Choroid plexus epithelial cell (primary cell): ENCODE measurements around the gene ALDH1B1.
A peak's percentile ranks its signal among the peaks of the same experiment; 100 is the strongest.

Experiments used
- DNase-seq: peaks from one replicate; pipeline ENCODE4 v3.0.0-alpha.2; 2010; ENCODE audit warnings: low read depth
- H3K4me3 ChIP-seq: 2 replicates; pipeline ENCODE4 v1.5.1; 2011; ENCODE audit warnings: low read depth, mild to moderate bottlenecking, control low read depth, low read length, moderate library complexity
- TF ChIP-seq, protein P1 (sequence below): conservative IDR thresholded peaks from 2 replicates; pipeline ENCODE4 v1.5.1; 2011; ENCODE audit warnings: low read depth, mild to moderate bottlenecking, control low read depth, inconsistent platforms, low read length, moderate library complexity

The ALDH1B1 gene

DNA sequence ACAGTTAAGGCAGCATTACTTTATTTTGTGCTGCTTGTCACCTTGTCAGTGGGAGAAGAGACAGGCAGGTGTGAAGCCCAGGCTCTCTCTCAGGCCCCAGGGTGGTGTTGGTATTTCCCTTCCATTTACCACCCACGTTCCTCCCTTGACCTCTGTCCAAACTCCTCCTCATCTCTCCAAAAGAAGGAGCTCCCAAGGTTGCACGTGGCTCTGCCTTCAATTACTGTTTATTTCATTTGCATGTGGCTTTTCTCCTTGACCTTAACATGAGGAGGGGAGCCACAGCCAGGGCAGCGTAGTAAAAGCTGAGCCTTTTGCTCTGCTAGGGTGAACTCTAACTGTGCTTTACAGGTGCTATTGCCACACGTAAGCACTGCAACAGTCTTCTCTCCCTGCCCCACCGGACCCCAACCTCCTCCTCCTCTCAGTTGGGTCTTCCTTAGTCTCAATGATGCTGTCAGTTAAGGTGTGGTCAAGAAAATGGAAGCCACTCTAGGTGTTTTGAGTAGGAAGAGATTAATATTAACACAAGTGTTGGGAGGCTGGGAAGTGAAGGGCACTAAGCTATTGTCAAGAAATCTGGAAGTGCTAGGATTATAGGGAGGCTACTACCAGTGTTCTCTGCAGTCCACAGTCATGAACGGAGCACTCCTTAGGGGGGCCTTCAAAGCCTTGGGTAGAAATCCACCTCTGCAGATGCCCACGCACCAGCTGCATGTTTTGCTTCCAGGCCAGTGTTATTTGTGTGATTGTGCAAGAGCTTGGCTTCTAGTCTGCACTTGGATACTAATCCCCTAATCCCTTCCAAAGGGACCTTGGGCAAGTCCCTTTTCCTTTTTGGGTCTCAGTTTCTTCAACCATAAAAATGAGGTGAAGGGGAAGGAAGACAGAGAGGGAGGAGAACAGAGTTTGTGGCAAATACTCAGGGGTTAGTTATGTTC lies 3.9 kb upstream of the ALDH1B1 start:
- DNase-seq, result peak; percentile 30
- H3K4me3 ChIP-seq, result no peak overlapping the region
- TF ChIP-seq, protein P1, sequence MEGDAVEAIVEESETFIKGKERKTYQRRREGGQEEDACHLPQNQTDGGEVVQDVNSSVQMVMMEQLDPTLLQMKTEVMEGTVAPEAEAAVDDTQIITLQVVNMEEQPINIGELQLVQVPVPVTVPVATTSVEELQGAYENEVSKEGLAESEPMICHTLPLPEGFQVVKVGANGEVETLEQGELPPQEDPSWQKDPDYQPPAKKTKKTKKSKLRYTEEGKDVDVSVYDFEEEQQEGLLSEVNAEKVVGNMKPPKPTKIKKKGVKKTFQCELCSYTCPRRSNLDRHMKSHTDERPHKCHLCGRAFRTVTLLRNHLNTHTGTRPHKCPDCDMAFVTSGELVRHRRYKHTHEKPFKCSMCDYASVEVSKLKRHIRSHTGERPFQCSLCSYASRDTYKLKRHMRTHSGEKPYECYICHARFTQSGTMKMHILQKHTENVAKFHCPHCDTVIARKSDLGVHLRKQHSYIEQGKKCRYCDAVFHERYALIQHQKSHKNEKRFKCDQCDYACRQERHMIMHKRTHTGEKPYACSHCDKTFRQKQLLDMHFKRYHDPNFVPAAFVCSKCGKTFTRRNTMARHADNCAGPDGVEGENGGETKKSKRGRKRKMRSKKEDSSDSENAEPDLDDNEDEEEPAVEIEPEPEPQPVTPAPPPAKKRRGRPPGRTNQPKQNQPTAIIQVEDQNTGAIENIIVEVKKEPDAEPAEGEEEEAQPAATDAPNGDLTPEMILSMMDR, result no peak

DNA sequence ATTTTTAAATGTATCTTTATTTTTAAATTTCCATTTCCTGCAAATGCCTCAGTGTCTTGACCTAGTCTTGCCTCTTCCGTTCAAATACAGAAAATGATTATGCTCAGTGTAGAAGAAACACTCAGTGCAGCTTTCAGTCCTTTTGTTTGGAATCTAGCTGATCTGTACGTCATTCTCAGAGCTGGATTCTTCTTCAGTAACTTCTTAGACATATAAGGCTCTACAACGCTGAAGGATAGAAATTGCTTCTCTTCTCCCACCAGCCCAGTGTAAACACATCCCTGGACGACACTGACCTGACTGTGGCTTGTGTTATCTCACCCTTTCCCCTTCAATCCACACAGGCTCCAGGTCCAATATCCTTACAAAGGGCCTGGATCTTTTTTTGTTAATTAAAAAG lies 3.2 kb upstream of the ALDH1B1 start:
- H3K4me3 ChIP-seq, result no peak overlapping the region
- TF ChIP-seq, protein P1, result no peak
- DNase-seq, result peak; percentile 55

DNA sequence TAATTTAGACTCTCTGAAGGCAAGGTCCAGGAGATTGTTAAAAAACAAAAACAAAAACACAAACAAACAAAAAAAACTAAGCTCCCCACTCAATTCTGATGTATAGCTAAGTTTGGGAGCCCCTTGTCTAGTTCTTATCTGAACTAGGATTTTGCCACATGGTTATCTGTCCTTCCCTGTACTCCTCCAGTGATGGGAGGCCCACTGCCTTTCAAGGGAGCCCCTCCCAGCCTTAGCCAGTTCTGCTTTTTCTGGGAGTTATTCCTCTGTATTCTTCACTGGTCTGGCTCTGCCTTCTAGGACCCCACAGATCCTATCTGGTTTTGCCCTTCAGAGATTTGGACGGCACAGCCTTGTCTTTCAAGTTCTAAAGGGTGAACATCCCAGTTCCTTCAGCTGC lies 2.1 kb upstream of the ALDH1B1 start:
- H3K4me3 ChIP-seq, result no peak overlapping the region
- no peak for DNase-seq
- TF ChIP-seq, protein P1, result no peak

DNA sequence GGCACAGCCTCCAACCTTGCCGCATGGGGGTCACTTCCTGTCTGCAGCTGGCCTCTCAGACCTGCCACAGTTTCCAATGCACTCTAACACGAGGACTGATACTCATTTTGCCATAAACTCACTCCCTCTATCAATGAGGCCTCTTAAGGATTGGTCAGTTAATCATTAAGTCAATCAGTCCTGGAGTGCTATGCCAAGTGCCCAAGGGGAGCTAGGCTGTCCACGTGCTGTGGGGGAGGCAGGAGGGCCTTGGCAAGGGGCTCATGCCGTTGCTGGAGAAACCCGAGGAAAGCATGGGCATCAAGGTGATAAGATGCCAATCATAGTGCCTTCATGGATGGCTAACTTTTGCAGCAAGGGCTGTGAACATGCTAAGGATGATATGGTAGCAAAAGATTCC lies 1.7 kb upstream of the ALDH1B1 start:
- H3K4me3 ChIP-seq, result no peak overlapping the region
- TF ChIP-seq, protein P1, result no peak
- DNase-seq, result no peak

DNA sequence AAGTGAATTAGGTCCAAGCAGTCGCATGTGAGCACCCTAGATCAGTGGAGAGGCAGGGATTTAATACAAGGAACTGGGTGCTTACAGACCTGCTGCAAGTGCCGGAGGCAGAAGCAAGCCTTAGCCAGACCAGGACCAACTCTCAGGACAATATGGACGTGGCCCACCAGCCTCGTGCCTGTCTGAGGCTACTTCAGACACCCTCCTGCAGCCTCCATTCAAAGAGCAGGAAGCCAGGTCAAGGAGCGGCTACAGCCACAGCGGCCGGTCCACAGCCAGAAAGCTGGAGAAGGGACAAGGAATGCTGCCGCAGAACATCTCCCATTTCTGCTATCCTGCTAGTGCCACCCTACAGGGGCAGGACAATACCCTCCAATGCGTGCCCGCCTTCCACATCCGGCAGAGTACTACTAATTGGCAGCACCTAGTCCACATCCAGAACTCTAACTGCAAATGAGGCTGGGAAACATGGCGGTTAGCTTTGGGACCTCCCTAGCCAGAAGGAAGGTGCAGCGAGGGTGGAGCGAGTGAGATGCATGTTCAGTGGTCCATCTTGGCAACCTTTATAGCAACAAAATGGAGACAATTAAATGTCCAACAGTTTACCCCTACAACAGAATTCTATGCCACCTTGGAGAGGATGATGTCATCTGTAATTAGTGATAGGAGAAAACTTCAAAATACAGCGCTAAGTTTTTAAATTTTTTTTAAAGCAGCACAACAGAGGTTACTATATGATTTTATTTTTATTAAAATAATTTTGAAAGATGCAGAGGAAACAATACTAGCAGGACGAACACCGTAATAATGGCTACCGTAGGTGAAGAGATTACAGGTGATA lies 1.0 kb upstream of the ALDH1B1 start:
- H3K4me3 ChIP-seq, result no peak overlapping the region
- TF ChIP-seq, protein P1, result no peak
- no peak for DNase-seq

DNA sequence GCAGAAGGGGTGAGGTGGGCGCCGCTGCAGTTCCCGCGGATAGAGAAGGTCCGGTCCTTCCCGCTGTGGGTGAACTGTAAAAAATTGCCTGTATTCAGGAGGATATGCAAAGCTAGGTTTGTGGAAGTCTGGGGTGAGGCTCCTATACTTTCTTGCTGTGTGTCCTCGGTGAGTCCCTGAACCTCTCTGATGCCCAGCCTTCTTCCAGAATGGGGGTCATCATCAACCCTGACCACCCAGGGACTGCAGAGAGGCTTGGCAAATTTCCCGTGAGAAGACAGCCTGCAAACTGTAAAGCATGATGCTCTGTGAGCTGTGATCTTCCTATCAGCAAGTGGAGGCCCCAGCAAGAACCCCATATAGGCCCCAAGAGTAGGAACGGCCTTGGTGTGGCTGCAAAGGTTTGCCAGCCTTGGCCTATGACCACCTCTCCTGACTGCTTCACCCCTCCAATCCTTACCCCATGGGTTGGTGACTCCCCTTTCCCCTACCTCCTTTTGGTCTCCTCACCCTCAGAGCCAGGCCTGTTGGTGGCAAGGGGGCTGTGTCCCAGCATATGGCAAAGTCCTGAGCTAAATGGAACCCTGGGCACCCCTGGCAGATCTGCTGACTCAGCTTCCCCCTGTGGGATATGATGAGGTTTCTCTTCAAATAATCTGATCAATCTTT lies 760 bp downstream of the ALDH1B1 start:
- DNase-seq, result no peak
- TF ChIP-seq, protein P1, result no peak
- H3K4me3 ChIP-seq, result peak overlapping the region; percentile 88
